Smooth muscle cell of the brain vasculature (primary cell): ENCODE measurements around the gene ITPRIPL1.

Experiments used
- DNase-seq: peaks from one replicate; pipeline ENCODE4 v3.0.0-alpha.2; 2012; ENCODE audit warnings: low read depth, low spot score

Gene ITPRIPL1

DNA sequence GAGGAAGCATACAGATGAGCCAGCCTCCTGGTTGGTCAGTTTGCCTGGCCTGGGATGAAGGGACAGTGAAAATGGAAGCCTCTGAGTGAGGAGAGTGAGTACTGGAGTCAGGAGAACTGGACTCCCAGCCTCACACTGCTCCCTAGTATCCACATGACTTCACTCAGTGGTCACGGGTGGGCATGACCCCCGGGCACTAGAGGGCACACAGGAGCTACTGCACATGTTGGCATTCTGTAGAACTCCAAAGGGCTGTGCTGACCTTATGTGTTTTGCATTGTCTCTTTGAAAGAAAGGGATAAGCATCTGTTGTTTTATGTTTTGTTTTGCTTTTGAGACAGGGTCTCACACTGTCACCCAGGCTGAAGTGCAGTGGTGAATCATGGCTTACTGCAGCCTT, 34.2 kb downstream of the ITPRIPL1 start:
- DNase-seq, result no peak

GRCh38 chr2:96359866-96360265, 34.7 kb downstream of the ITPRIPL1 start:
- no peak for DNase-seq

GRCh38 chr2:96361751-96362150, 36.6 kb downstream of the ITPRIPL1 start:
- no peak for DNase-seq

DNA sequence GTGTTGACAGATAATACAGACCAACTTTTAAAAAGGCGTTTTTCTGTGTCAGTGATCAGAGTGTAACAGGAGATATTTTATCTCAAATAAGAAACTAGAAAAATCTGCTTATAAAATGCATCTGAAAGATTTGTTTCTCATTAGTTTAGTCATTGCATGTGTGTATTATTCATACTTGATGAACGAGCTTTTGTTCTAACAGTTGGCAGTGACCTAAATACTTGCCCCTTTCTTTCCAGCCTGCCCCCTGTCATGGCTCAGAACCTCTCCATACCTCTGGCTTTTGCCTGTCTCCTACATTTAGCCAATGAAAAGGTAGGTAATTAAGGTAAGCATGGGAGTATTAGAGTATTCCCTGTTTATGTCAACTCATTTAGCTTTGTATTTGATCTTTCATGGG, 44.1 kb downstream of the ITPRIPL1 start:
- DNase-seq, result no peak

DNA sequence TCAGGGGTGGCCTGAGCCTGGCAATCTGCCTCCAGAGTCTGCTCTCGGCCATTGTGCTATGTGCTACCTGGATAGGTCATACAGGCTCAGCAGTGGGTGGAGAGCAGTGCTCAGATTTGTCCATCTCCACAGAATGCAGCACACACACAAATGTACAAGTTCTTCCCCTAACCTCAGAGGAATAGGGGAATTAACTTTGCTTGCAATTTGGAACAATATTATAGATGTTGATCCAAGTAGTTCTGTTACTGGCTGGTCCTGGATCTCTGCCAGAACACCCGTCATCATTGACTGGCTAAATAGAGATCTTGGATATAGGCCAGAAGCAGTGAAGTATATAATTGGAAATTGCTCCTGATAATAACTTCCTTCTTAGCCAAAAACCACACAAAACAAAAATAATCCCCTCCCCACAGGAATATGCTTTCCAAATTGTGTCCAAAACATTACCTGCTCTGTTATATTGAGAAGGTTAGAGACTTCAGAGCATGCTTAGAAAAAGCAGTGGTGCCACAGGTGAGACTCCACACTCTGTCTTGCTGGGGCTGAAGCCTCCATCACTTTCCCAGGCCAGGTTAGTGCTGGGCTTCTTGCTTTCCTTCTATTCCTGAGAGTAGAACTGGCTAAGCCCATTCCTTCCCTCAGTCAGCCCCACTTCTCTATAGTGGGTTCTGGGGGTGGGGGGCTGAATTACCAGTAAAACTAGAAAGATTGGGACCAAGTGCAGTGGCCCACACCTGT, 49.3 kb downstream of the ITPRIPL1 start:
- peak; percentile 17 for DNase-seq
